Peyer's patch (tissue), 4 donors: Measurements from ENCODE around the gene KLHL34. TPM values are rescaled to one million over a fixed set of nuclear protein-coding genes. Genes with fewer than 3 reads are reported as not detected.
A peak's percentile ranks its signal among the peaks of the same experiment; 100 is the strongest.

Experiments used
- DNase-seq, 3 donors: peaks; one replicate each; pipeline ENCODE4 v3.0.0-alpha.2; 2017 to 2019
- H3K27ac ChIP-seq, 4 donors: fragments of 200-600 bp; sonication (generic); one replicate each; pipeline ENCODE4 v1.5.1; 2016 to 2019
- H3K27me3 ChIP-seq, 2 donors: fragments of 200-600 bp; sonication (generic); one replicate each; pipeline ENCODE4 v1.5.1; 2019
- H3K36me3 ChIP-seq, 3 donors: fragments of 200-600 bp; sonication (generic); one replicate each; pipeline ENCODE4 v1.5.1; 2016 to 2019
- H3K4me1 ChIP-seq, 4 donors: fragments of 200-600 bp; sonication (generic); one replicate each; pipeline ENCODE4 v1.5.1; 2016 to 2019
- H3K4me3 ChIP-seq, 4 donors: fragments of 200-600 bp; sonication (generic); 1 replicate in 3 of 4; 2 replicates in 1 of 4; pipeline ENCODE4 v1.5.1; 2016 to 2019; ENCODE audit warnings: mild to moderate bottlenecking in 1 of 4
- H3K9me3 ChIP-seq, 4 donors: fragments of 200-600 bp; sonication (generic); one replicate each; pipeline ENCODE4 v1.5.1; 2016 to 2019; ENCODE audit warnings: mild to moderate bottlenecking in 1 of 4
- CTCF ChIP-seq, 6 experiments: fragments of 450-650 bp in 4 of 6; fragments of 200-600 bp in 2 of 6; sonication (generic) in 1 of 6; IDR thresholded peaks; one replicate each; pipeline ENCODE4 v1.5.1; 2017 to 2019; ENCODE audit warnings: antibody characterized with exemption in 6 of 6, mild to moderate bottlenecking in 3 of 6, moderate library complexity in 1 of 6
- POLR2A ChIP-seq, 2 donors: fragments of 450-650 bp; IDR thresholded peaks; one replicate each; pipeline ENCODE4 v1.5.1; 2017; ENCODE audit warnings: antibody characterized with exemption in 2 of 2, mild to moderate bottlenecking in 2 of 2, moderate library complexity in 2 of 2
- total RNA-seq, 4 donors: library from RNA; depleted of rRNA; stranded (reverse); fragments of >200 nt; gene quantifications; one replicate each; pipeline ENCODE4 v1.1.0, GENCODE V29; 2016

KLHL34 gene
- total RNA-seq, result 1 to 10 TPM; 1.7 to 5.8 (median 4.3) TPM

DNA sequence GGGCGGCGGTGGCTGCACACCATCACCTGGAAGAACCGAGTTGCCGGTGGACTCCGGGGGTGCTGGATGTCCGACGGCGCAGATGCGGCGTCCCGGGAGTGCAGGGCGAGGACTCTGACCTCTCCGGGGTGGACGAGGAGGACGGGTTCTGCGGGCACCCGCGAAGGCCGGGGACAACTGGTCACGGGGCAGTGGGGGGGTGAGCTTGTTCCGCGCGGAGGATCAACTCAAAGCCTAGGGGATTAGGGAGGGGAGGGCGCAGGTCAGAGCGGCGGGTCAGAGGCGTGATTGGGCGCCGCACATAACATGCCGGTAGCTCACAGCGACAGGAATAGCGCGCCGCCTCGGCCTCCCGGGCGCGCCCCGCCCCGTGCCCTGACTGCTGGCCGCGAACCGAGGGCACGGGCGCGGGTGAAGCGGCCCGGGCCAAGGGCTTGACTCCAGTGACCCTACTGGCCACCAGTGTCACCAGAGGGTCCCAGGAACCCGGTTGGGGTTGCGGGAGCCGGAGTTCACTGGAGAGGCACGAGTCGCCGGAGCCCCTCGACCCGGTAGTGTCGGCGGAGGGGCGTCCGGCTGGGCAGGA, at the start of gene KLHL34:
Gene KLHL34, minus strand, starts transcription at position 179 of the 586 bp plus-strand sequence. CDS start 542 bp downstream, outside the sequence.
- Histone ChIP-seq H3K4me3 (peak within 1 kb of the TSS; percentile 28 to 58 (median 42)), H3K27ac (peak within 1 kb of the TSS in 3 of 4 donors; percentile 72 to 82 (median 76)), H3K27me3 (no peaks in the 10 kb centered on the region), H3K4me1 (no peaks in the 10 kb centered on the region), H3K9me3 (no peaks in the 10 kb centered on the region), H3K36me3 (no peaks in the 10 kb centered on the region)
- TF ChIP-seq CTCF (IDR thresholded peaks at IDR 0.05), result no peak
- TF ChIP-seq POLR2A (IDR thresholded peaks at IDR 0.05), result no peak
- DNase-seq, result peak in 2 of 3 donors; percentile 45 to 58

- TF ChIP-seq CTCF (IDR thresholded peaks at IDR 0.05) (no peak), POLR2A (IDR thresholded peaks at IDR 0.05) (no peak)
- H3K4me1 ChIP-seq, result no peaks in the 10 kb centered on the region
- no peak overlapping the region for H3K4me3 ChIP-seq
- H3K36me3 ChIP-seq, result no peaks in the 10 kb centered on the region
- H3K27me3 ChIP-seq, result no peaks in the 10 kb centered on the region
- DNase-seq, result no peak
- H3K9me3 ChIP-seq, result no peaks in the 10 kb centered on the region
- H3K27ac ChIP-seq, result no peak overlapping the region
Measured at GRCh38 chrX:21705225-21705624, 47.1 kb upstream of the KLHL34 start.

DNA sequence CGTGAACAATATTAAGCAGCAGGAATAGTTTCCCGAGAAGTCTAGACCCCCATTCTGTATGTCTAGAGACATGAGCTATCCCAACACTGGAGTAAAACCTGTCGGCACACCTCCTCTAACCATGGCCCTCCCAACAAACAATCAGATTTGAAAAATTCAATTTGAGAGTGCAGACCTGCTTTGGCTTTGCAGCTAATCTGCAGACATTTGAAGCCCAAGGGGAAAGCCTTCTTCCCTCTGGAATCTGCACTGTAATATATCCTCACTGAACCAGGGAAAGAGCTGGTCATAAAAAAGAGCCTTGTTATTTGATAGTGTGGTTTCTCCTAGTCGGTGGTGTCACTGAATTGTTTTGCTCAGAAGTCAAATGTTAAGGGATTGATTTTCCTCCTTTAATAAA, 44.6 kb upstream of the KLHL34 start:
- Histone ChIP-seq H3K9me3 (no peaks in the 10 kb centered on the region), H3K27me3 (no peaks in the 10 kb centered on the region), H3K4me3 (no peak overlapping the region), H3K27ac (no peak overlapping the region), H3K4me1 (no peaks in the 10 kb centered on the region), H3K36me3 (no peaks in the 10 kb centered on the region)
- DNase-seq, result no peak
- no peak for TF ChIP-seq POLR2A (IDR thresholded peaks at IDR 0.05)
- no peak for TF ChIP-seq CTCF (IDR thresholded peaks at IDR 0.05)

DNA sequence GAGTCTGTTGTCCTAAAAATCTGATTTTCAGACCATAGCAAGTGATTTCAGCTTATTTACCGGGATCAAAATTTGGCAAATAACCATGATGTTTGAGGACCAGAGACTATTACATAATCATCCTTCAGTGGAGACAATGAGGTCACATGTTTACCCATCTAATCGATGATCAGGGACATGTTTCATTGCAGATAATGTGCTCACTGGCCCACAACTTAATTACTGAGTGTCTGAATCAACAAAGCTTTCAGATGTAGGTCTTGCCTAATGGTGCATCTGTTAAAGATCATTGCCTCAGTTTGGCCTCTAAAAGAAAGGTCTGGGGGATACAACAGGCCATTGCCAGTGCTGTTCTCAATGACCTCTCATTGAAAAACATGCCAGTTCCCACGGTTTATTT, 42.8 kb upstream of the KLHL34 start:
- no peak for TF ChIP-seq POLR2A (IDR thresholded peaks at IDR 0.05)
- TF ChIP-seq CTCF (IDR thresholded peaks at IDR 0.05), result no peak
- H3K4me3 ChIP-seq, result no peak overlapping the region
- no peak for DNase-seq
- no peaks in the 10 kb centered on the region for H3K36me3 ChIP-seq
- no peak overlapping the region for H3K27ac ChIP-seq
- no peaks in the 10 kb centered on the region for H3K4me1 ChIP-seq
- no peaks in the 10 kb centered on the region for H3K27me3 ChIP-seq
- H3K9me3 ChIP-seq, result no peaks in the 10 kb centered on the region

DNA sequence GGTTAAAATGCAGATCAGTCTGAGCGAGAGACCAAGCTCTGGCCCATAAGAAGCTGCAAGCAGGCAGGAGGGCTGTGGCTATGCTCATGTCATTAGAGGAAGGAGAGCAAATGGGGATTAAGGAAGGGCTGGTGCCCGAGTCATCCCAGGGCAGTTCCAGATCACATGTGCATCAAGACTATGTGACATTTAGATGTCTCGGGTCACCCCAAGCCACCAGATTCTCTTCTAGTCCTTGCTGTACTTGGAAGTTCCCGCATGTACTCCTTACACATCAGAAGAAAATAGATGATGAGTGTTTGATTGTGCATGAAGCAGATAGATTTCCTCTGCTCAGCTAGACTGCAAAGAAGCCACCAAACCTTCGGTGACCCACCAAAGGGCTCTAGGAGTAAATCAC, 42.1 kb upstream of the KLHL34 start:
- Histone ChIP-seq H3K27me3 (no peaks in the 10 kb centered on the region), H3K9me3 (no peaks in the 10 kb centered on the region), H3K36me3 (no peaks in the 10 kb centered on the region), H3K27ac (no peak overlapping the region), H3K4me3 (no peak overlapping the region), H3K4me1 (no peaks in the 10 kb centered on the region)
- TF ChIP-seq POLR2A (IDR thresholded peaks at IDR 0.05) (no peak), CTCF (IDR thresholded peaks at IDR 0.05) (no peak)
- DNase-seq, result no peak

GRCh38 chrX:21699136-21699535, 41.0 kb upstream of the KLHL34 start:
- DNase-seq, result no peak
- TF ChIP-seq POLR2A (IDR thresholded peaks at IDR 0.05) (no peak), CTCF (IDR thresholded peaks at IDR 0.05) (no peak)
- Histone ChIP-seq H3K27ac (no peak overlapping the region), H3K36me3 (no peaks in the 10 kb centered on the region), H3K4me1 (no peaks in the 10 kb centered on the region), H3K27me3 (no peaks in the 10 kb centered on the region), H3K4me3 (no peak overlapping the region), H3K9me3 (no peaks in the 10 kb centered on the region)
